HEK293 (cell line): Measurements from ENCODE around the gene SETD1B.

ENCODE experiments used
- CTCF ChIA-PET: fragments of 350-600 bp; formaldehyde crosslinking; extraction: SDS; loops from one replicate; lab custom pipeline; 2021; ENCODE audit warnings: antibody characterized with exemption; lab: Yijun Ruan, JAX
- POLR2A ChIA-PET: fragments of 300-600 bp; formaldehyde crosslinking; extraction: SDS; loops from one replicate; lab custom pipeline; 2020; ENCODE audit warnings: antibody characterized with exemption, inconsistent platforms; lab: Yijun Ruan, JAX
- H3K27ac ChIP-seq: fragments of 200-500 bp; sonication (Bioruptor generic); 2 replicates; pipeline ENCODE4 v1.5.1; 2014; ENCODE audit warnings: low read depth, low read length, control low read depth, inconsistent platforms; ENCODE audit errors: extremely low read depth
- H3K36me3 ChIP-seq, 2 experiments: fragments of 200-500 bp in 1 of 2; sonication (Bioruptor generic) in 1 of 2; 1 replicate in 1 of 2; 2 replicates in 1 of 2; pipeline ENCODE4 v1.5.1; 2014 to 2017; ENCODE audit warnings: inconsistent platforms in 2 of 2, low read length in 2 of 2; ENCODE audit not compliant: control insufficient read depth in 2 of 2, insufficient read depth in 1 of 2
- H3K4me1 ChIP-seq: fragments of 200-500 bp; sonication (Bioruptor generic); 2 replicates; pipeline ENCODE4 v1.5.1; 2014; ENCODE audit warnings: mild to moderate bottlenecking, low read length, inconsistent platforms; ENCODE audit not compliant: control insufficient read depth, insufficient read depth
- H3K4me3 ChIP-seq: 2 replicates; pipeline ENCODE4 v1.5.1; 2011; ENCODE audit warnings: low read depth, mild to moderate bottlenecking, control low read depth, low read length, moderate library complexity
- H3K9me3 ChIP-seq: fragments of 200-500 bp; sonication (Bioruptor generic); 2 replicates; pipeline ENCODE4 v1.5.1; 2014; ENCODE audit warnings: low read depth, low read length, inconsistent platforms; ENCODE audit not compliant: control insufficient read depth, insufficient read depth
- GLI2 ChIP-seq: fragments of 450-650 bp; formaldehyde crosslinking; IDR thresholded peaks from 2 replicates; pipeline ENCODE4; 2017; ENCODE audit warnings: missing biosample characterization, missing genetic modification characterization, low read depth, borderline replicate concordance
- GLIS1 ChIP-seq: fragments of 450-650 bp; formaldehyde crosslinking; IDR thresholded peaks from 2 replicates; pipeline ENCODE4 v1.5.1; 2016; ENCODE audit warnings: missing biosample characterization, missing genetic modification characterization
- KLF1 ChIP-seq: fragments of 450-650 bp; formaldehyde crosslinking; IDR thresholded peaks from 2 replicates; pipeline ENCODE4 v1.5.1; 2016; ENCODE audit warnings: missing biosample characterization, missing genetic modification characterization
- KLF7 ChIP-seq: fragments of 450-650 bp; formaldehyde crosslinking; IDR thresholded peaks from 2 replicates; pipeline ENCODE4 v1.5.1; 2016; ENCODE audit warnings: missing biosample characterization, missing genetic modification characterization, borderline replicate concordance
- KLF9 ChIP-seq: fragments of 450-650 bp; formaldehyde crosslinking; IDR thresholded peaks from 2 replicates; pipeline ENCODE4 v1.5.1; 2016; ENCODE audit warnings: missing biosample characterization, missing genetic modification characterization, low read depth
- MEIS1 ChIP-seq: sonication (generic); formaldehyde crosslinking; IDR thresholded peaks from 2 replicates; pipeline ENCODE4 v1.8.1; 2022; ENCODE audit warnings: missing genetic modification reagents, mild to moderate bottlenecking, borderline replicate concordance
- PRDM1 ChIP-seq: fragments of 450-650 bp; formaldehyde crosslinking; IDR thresholded peaks from 2 replicates; pipeline ENCODE4; 2016; ENCODE audit warnings: missing biosample characterization, missing genetic modification characterization
- REPIN1 ChIP-seq: fragments of 450-650 bp; formaldehyde crosslinking; IDR thresholded peaks from 2 replicates; pipeline ENCODE4 v1.5.1; 2017; ENCODE audit warnings: missing biosample characterization, missing genetic modification characterization, low read depth
- ZBTB10 ChIP-seq: fragments of 450-650 bp; formaldehyde crosslinking; IDR thresholded peaks from 2 replicates; pipeline ENCODE4 v1.5.1; 2016; ENCODE audit warnings: missing biosample characterization, missing genetic modification characterization
- ZBTB48 ChIP-seq: fragments of 450-650 bp; formaldehyde crosslinking; IDR thresholded peaks from 2 replicates; pipeline ENCODE4 v1.5.1; 2016; ENCODE audit warnings: missing biosample characterization, missing genetic modification characterization
- ZNF114 ChIP-seq: fragments of 450-650 bp; formaldehyde crosslinking; IDR thresholded peaks from 2 replicates; pipeline ENCODE4 v1.5.0; 2017; ENCODE audit warnings: missing biosample characterization, missing genetic modification characterization
- ZNF202 ChIP-seq: fragments of 450-650 bp; formaldehyde crosslinking; IDR thresholded peaks from 2 replicates; pipeline ENCODE4 v1.5.1; 2016; ENCODE audit warnings: missing biosample characterization, missing genetic modification characterization, borderline replicate concordance
- ZNF23 ChIP-seq: fragments of 450-650 bp; formaldehyde crosslinking; IDR thresholded peaks from 2 replicates; pipeline ENCODE4 v1.5.1; 2016; ENCODE audit warnings: missing biosample characterization, missing genetic modification characterization, borderline replicate concordance
- ZNF239 ChIP-seq: fragments of 450-650 bp; formaldehyde crosslinking; IDR thresholded peaks from 2 replicates; pipeline ENCODE4 v1.5.1; 2016; ENCODE audit warnings: missing biosample characterization, missing genetic modification characterization
- ZNF366 ChIP-seq: fragments of 450-650 bp; formaldehyde crosslinking; conservative IDR thresholded peaks from 2 replicates; pipeline ENCODE4 v1.5.1; 2016; ENCODE audit warnings: missing biosample characterization, missing genetic modification characterization
- ZNF433 ChIP-seq: fragments of 450-650 bp; formaldehyde crosslinking; IDR thresholded peaks from 2 replicates; pipeline ENCODE4 v1.5.1; 2016; ENCODE audit warnings: missing biosample characterization, missing genetic modification characterization, low read depth
- ZNF529 ChIP-seq: fragments of 450-650 bp; formaldehyde crosslinking; IDR thresholded peaks from 2 replicates; pipeline ENCODE4 v1.5.1; 2017; ENCODE audit warnings: missing genetic modification characterization, missing biosample characterization; ENCODE audit not compliant: insufficient replicate concordance
- ZNF530 ChIP-seq: fragments of 450-650 bp; formaldehyde crosslinking; IDR thresholded peaks from 2 replicates; pipeline ENCODE4 v1.5.1; 2016; ENCODE audit warnings: low read depth, missing biosample characterization, missing genetic modification characterization
- ZNF548 ChIP-seq: fragments of 450-650 bp; formaldehyde crosslinking; IDR thresholded peaks from 2 replicates; pipeline ENCODE4 v1.5.1; 2016; ENCODE audit warnings: missing biosample characterization, missing genetic modification characterization
- ZNF580 ChIP-seq: fragments of 450-650 bp; formaldehyde crosslinking; IDR thresholded peaks from 2 replicates; pipeline ENCODE4 v1.5.1; 2016; ENCODE audit warnings: missing biosample characterization, missing genetic modification characterization
- ZNF629 ChIP-seq: fragments of 450-650 bp; formaldehyde crosslinking; IDR thresholded peaks from 2 replicates; pipeline ENCODE4 v1.5.1; 2017; ENCODE audit warnings: missing biosample characterization, missing genetic modification characterization
- ZSCAN5A ChIP-seq: fragments of 450-650 bp; formaldehyde crosslinking; IDR thresholded peaks from 2 replicates; pipeline ENCODE4 v1.5.1; 2016; ENCODE audit warnings: missing biosample characterization, missing genetic modification characterization
- TF ChIP-seq, protein P1 (sequence below): fragments of 450-650 bp; IDR thresholded peaks from 2 replicates; pipeline ENCODE4 v1.5.1; 2018; ENCODE audit warnings: missing biosample characterization, mild to moderate bottlenecking, missing genetic modification characterization
- TF ChIP-seq, protein P2 (sequence below): fragments of 450-650 bp; formaldehyde crosslinking; IDR thresholded peaks from 2 replicates; pipeline ENCODE4 v1.5.1; 2016; ENCODE audit warnings: missing biosample characterization, missing genetic modification characterization, borderline replicate concordance
- TF ChIP-seq, protein P3 (sequence below): fragments of 450-650 bp; formaldehyde crosslinking; IDR thresholded peaks from 2 replicates; pipeline ENCODE4 v1.5.1; 2017; ENCODE audit warnings: missing biosample characterization, missing genetic modification characterization

The SETD1B gene

GRCh38 chr12:121781998-121782979, 21.5 kb upstream of the SETD1B start (continued):
- TF ChIP-seq KLF9 (tag by site-specific recombination) (no peak), PRDM1 (tag by site-specific recombination) (no peak)
- TF ChIP-seq, all 188 proteins: peak for 7

DNA sequence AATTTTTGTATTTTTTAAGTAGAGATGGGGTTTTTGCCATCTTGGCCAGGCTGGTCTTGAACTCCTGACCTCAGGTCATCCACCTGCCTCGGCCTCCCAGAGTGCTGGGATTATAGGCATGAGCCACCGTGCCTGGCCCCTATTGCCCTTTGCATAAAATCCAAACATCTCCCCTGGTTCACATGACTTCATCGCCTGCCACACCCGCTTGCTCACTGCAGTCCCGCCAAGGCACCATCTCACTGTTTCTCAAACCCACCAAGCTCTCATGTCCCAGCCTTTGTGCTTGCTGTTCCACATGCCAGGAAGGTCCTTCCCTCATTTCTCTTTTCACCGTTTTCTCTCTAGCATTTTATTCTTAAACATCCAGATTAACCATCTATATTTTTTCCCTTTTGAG, 20.0 kb upstream of the SETD1B start:
- H3K4me1 ChIP-seq: no peaks in the 10 kb centered on the region
- CTCF ChIA-PET: interaction anchor here (0.7 to 15.2 kb wide), 5 partner anchors 9 to 28 kb away, joined by 3 to 238 read pairs (median 5); partner anchors contain the start of gene RHOF
- POLR2A ChIA-PET: interaction anchor here (0.7 to 1.7 kb wide), 2 partner anchors 19 to 42 kb away, joined by 4 to 5 read pairs; no protein-coding TSS in a partner anchor

More for the DNA sequence above, 20.0 kb upstream of the SETD1B start:
- TF ChIP-seq, protein P1, sequence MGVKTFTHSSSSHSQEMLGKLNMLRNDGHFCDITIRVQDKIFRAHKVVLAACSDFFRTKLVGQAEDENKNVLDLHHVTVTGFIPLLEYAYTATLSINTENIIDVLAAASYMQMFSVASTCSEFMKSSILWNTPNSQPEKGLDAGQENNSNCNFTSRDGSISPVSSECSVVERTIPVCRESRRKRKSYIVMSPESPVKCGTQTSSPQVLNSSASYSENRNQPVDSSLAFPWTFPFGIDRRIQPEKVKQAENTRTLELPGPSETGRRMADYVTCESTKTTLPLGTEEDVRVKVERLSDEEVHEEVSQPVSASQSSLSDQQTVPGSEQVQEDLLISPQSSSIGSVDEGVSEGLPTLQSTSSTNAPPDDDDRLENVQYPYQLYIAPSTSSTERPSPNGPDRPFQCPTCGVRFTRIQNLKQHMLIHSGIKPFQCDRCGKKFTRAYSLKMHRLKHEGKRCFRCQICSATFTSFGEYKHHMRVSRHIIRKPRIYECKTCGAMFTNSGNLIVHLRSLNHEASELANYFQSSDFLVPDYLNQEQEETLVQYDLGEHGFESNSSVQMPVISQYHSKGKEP (tag by site-specific recombination): no peak
- no peak for TF ChIP-seq ZNF433 (tag by site-specific recombination)
- TF ChIP-seq ZBTB48 (tag by site-specific recombination): peak; percentile 72
- TF ChIP-seq ZBTB10 (tag by site-specific recombination): no peak
- no peak for TF ChIP-seq ZNF366 (tag by site-specific recombination)
- TF ChIP-seq ZSCAN5A (tag by site-specific recombination): no peak
- no peak for TF ChIP-seq ZNF629
- TF ChIP-seq ZNF23 (tag by site-specific recombination): no peak
- no peak for TF ChIP-seq ZNF202 (tag by site-specific recombination)
- no peak for TF ChIP-seq ZNF239
- no peak for TF ChIP-seq ZNF530 (tag by site-specific recombination)
- TF ChIP-seq ZNF529 (tag by site-specific recombination): no peak
- TF ChIP-seq KLF1 (tag by site-specific recombination): peak; percentile 88
- TF ChIP-seq GLI2 (tag by site-specific recombination): no peak
- TF ChIP-seq ZNF580 (tag by site-specific recombination): no peak
- TF ChIP-seq, protein P2, sequence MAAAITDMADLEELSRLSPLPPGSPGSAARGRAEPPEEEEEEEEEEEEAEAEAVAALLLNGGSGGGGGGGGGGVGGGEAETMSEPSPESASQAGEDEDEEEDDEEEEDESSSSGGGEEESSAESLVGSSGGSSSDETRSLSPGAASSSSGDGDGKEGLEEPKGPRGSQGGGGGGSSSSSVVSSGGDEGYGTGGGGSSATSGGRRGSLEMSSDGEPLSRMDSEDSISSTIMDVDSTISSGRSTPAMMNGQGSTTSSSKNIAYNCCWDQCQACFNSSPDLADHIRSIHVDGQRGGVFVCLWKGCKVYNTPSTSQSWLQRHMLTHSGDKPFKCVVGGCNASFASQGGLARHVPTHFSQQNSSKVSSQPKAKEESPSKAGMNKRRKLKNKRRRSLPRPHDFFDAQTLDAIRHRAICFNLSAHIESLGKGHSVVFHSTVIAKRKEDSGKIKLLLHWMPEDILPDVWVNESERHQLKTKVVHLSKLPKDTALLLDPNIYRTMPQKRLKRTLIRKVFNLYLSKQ (tag by site-specific recombination): no peak
- peak; percentile 39; the same call in 1 of the 2 replicates for TF ChIP-seq GLIS1 (tag by site-specific recombination)
- TF ChIP-seq REPIN1: no peak
- TF ChIP-seq MEIS1: no peak
- TF ChIP-seq, protein P3, sequence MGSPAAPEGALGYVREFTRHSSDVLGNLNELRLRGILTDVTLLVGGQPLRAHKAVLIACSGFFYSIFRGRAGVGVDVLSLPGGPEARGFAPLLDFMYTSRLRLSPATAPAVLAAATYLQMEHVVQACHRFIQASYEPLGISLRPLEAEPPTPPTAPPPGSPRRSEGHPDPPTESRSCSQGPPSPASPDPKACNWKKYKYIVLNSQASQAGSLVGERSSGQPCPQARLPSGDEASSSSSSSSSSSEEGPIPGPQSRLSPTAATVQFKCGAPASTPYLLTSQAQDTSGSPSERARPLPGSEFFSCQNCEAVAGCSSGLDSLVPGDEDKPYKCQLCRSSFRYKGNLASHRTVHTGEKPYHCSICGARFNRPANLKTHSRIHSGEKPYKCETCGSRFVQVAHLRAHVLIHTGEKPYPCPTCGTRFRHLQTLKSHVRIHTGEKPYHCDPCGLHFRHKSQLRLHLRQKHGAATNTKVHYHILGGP (tag by site-specific recombination): no peak
- TF ChIP-seq ZNF114 (tag by site-specific recombination): no peak
- no peak for TF ChIP-seq ZNF548 (tag by site-specific recombination)
- TF ChIP-seq KLF7: 0 out of 2 replicates have a peak, but pooled peaks have one; percentile 26
- Histone ChIP-seq H3K36me3 (peaks cover 0 to 3% of the 10 kb centered on the region in 2 experiments; a peak in 1 of 3 replicates), H3K9me3 (no peaks in the 10 kb centered on the region), H3K4me3 (no peak overlapping the region), H3K27ac (no peak overlapping the region)
